Measurements from ENCODE around the gene ITGB2. TPM values are rescaled to one million over a fixed set of nuclear protein-coding genes. Genes with fewer than 3 reads are reported as not detected.

ITGB2 gene
- total RNA-seq, 4 donors from 2014 or later, result 18.4 to 40.7 (median 20.4) TPM

GRCh38 chr21:44899768-44900558, 20.7 kb downstream of the ITGB2 start:
- no peak for DNase-seq (ENCODE audit: low spot score in 2 of 2)
- no peak overlapping the region for H3K4me3 ChIP-seq (ENCODE audit: low read depth, poor library complexity, severe bottlenecking)
- WGBS, 2 donors, result 83 to 84% methylated on average over 36 to 37 of the region's 37 CpGs
- intact Hi-C loops (cut with DNase I; ENCODE audit: low total_unique reads), result no loop called here
- TF ChIP-seq POLR2A (IDR thresholded peaks at IDR 0.05) (no peak), CTCF (IDR thresholded peaks at IDR 0.05) (no peak)

- TF ChIP-seq CTCF (IDR thresholded peaks at IDR 0.05) (no peak), POLR2A (IDR thresholded peaks at IDR 0.05) (no peak)
- 76 to 81% methylated on average over 48 to 49 of the region's 49 CpGs for WGBS, 2 donors
- no peak overlapping the region for H3K4me3 ChIP-seq (ENCODE audit: low read depth, poor library complexity, severe bottlenecking)
- no peak for DNase-seq (ENCODE audit: low spot score in 2 of 2)
- intact Hi-C loops (cut with DNase I; ENCODE audit: low total_unique reads), result no loop called here
Observed at GRCh38 chr21:44898851-44899767, 21.6 kb downstream of the ITGB2 start.

- 62 to 69% methylated on average over 8 to 9 of the region's 13 CpGs for WGBS, 2 donors
- no peak overlapping the region for H3K4me3 ChIP-seq (ENCODE audit: low read depth, poor library complexity, severe bottlenecking)
- TF ChIP-seq POLR2A (IDR thresholded peaks at IDR 0.05) (no peak), CTCF (IDR thresholded peaks at IDR 0.05) (no peak)
- no peak for DNase-seq (ENCODE audit: low spot score in 2 of 2)
- intact Hi-C loops (cut with DNase I; ENCODE audit: low total_unique reads), result no loop called here
Observed at GRCh38 chr21:44898011-44898488, 22.6 kb downstream of the ITGB2 start.

- no peak for DNase-seq (ENCODE audit: low spot score in 2 of 2)
- intact Hi-C loops (cut with DNase I; ENCODE audit: low total_unique reads), result no loop called here
- WGBS, 2 donors, result 72 to 73% methylated on average over 21 of the region's 21 CpGs
- TF ChIP-seq POLR2A (IDR thresholded peaks at IDR 0.05), result no peak
- no peak for TF ChIP-seq CTCF (IDR thresholded peaks at IDR 0.05)
- no peak overlapping the region for H3K4me3 ChIP-seq (ENCODE audit: low read depth, poor library complexity, severe bottlenecking)
Observed at GRCh38 chr21:44897326-44898010, 23.2 kb downstream of the ITGB2 start.

GRCh38 chr21:44896561-44897286, 24.0 kb downstream of the ITGB2 start:
- TF ChIP-seq CTCF (IDR thresholded peaks at IDR 0.05), result no peak
- no peak for TF ChIP-seq POLR2A (IDR thresholded peaks at IDR 0.05)
- no peak overlapping the region for H3K4me3 ChIP-seq (ENCODE audit: low read depth, poor library complexity, severe bottlenecking)
- intact Hi-C loops (cut with DNase I; ENCODE audit: low total_unique reads), result no loop called here
- DNase-seq (ENCODE audit: low spot score in 2 of 2), result no peak
- 85 to 88% methylated on average over 23 to 25 of the region's 25 CpGs for WGBS, 2 donors

All from lower leg skin (tissue), 4 donors.